Dedifferentiated amniotic fluid mesenchymal stem cell (primary cell): ENCODE data around the gene GNAI2.

Experiments
- DNase-seq: peaks from one replicate; pipeline ENCODE4 v3.0.0-alpha.2; 2016; ENCODE audit errors: extremely low spot score

Gene GNAI2

DNA sequence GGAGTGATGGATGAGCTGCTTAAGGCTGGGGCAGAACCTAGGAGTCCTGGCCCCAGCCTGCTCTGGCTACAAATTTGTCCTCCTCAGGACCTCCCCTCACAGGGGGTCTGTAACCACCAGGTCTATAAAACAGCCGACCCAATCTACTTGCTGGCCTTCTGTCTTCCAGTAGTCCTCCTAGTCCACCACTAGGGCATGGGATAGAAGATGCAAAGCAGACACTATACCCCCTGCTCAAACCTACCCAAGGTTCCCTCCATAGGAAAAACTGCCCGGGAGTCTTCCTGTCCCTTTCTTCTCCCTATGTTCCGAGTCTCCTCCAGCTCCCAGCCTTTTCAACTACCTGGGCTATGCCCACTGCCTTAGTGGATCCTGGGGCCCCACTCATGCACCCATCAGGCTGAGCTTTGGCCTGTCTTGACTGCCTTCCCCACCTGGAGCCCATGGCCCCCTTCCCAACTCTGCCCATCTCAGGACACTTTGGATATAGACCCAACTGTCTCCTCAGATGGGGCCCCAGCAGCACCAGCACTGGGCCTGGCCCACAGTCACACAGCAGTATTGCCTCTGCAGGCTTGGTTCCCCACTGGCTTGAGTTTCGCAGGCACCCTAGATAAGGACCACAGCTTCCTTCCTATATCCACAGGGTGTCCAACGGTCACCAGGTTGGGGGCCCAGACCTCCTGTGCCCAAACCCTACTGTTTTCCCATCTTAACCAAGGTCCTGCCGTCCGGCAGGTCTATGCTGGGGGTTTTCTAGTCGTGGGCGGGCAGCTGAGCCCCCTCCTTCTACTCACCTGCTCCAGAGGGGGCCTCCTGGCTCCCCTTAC, 62.1 kb downstream of the GNAI2 start:
- DNase-seq, result peak; percentile 11

DNA sequence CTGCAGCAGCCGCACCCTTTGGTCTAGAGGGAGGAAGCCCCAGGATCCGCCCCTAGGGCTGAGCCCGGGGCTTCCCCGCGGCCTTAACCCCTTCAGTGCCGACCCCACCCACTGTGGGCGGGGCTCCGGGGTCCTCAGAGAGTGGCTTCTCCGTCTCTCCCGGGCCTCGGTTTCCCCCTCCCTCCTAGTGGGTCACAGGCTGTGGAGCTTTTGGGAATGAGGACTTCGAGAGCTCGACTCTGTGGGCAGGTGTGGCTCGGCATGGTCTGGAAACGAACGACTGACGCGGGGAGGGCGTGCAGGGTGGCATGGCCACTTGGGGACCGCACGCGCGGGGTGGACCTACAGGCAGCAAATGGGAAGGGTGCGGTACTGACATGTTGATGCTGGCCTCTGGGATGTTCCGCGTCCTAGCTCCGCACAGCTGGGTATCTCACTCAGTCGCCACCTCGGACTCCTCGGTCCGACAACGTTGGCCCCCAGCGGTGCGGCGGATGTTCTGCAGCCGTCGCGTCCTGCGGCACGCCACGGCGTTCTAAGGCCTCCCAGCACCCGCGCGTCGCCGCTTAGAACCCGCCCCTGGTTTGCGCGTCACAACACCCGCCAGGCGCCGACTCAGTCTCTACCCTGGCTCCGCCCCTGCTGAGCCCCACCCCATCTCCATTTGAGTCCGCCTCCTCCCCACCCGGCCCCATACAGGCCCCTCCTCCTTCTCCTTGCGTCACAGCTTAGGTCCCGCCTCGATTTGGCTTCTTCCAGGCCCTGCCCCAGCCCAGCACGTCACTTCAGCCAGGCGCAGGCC, 63.0 kb downstream of the GNAI2 start, which contains the start of the genes HYAL3 and NAA80:
Gene HYAL3, minus strand, starts transcription at position 570 of the 802 bp plus-strand sequence. CDS start 3,803 bp downstream, outside the sequence.
Gene NAA80, minus strand, starts transcription at position 570 of the 802 bp plus-strand sequence. CDS start 1,942 bp downstream, outside the sequence.
- peak; percentile 99 for DNase-seq

DNA sequence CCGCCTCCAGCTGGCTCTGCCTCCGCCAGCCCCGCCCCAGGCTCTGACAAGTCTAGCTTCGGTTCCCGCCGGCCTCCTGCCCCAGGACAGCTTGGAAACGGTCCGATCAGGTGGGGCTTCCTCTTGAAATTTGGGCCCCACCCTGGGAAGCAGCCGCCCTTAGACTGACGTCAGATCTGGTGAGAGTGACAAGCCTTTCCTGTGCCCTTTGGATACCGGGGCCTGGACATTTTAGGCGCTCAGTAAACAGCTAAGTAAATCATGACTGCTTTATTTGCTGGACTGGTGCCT, 63.6 kb downstream of the GNAI2 start:
- DNase-seq, result no peak

DNA sequence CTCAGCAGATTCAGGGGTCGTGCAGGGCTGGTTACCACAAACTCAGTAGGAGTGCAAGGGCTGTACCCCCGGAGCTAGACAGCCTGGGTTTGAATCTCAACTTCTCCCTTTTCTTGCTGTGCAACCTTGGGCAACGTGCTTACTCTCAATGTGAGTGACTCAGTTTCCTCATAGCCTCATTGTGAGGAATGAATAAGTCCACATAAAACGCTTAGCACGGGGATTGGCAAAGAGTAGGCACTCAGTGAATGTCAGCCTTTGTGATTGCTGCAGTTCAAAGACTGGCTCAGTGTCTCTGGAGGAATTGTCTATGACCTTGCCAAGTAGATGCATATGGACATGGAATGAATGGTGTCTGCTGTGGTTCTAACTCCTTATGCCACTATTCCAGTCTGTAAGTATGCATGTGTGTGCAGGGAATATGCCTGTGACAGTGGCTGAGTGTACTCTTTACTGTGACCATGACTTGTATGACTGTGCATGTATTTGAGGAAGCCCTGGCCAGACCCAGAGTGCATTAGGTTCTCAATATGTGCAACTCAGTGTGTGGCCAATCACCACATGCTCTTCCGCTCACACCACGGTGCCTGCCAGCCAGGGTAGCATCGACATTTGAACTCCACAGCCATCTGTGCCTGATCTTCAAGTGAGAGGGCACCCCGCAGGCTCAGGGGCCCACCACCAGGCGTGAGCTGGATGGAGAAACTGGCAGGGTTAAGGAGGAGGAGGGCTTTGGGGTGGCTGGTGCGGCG, 64.1 kb downstream of the GNAI2 start:
- DNase-seq, result peak; percentile 40

DNA sequence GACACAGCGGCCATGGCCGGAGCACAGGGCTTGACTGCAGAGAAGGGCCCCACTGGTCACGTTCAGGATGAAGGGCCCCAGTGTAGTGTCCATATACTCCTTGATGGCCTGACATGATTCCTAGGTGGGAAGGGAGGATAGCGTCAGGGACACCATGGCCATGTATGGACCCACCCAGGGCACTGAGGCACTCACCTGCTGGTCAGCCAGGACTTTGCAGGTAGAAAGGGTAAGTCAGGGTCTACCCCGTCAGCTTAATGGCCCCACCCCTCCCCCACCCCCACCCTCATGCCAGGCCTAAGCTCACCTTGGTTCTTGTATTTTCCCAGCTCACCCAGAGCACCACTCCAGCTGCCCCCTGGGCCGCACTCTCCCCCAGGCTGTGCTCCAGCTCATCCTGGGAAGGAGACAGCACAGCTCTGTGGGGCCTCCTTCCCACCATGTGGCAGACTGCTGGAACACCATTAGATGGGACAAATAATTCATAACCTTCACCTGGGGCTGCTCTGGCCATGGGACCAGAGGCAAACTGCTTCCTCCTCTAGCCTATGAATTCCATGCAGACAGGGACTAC, 64.8 kb downstream of the GNAI2 start:
- peak; percentile 8 for DNase-seq

DNA sequence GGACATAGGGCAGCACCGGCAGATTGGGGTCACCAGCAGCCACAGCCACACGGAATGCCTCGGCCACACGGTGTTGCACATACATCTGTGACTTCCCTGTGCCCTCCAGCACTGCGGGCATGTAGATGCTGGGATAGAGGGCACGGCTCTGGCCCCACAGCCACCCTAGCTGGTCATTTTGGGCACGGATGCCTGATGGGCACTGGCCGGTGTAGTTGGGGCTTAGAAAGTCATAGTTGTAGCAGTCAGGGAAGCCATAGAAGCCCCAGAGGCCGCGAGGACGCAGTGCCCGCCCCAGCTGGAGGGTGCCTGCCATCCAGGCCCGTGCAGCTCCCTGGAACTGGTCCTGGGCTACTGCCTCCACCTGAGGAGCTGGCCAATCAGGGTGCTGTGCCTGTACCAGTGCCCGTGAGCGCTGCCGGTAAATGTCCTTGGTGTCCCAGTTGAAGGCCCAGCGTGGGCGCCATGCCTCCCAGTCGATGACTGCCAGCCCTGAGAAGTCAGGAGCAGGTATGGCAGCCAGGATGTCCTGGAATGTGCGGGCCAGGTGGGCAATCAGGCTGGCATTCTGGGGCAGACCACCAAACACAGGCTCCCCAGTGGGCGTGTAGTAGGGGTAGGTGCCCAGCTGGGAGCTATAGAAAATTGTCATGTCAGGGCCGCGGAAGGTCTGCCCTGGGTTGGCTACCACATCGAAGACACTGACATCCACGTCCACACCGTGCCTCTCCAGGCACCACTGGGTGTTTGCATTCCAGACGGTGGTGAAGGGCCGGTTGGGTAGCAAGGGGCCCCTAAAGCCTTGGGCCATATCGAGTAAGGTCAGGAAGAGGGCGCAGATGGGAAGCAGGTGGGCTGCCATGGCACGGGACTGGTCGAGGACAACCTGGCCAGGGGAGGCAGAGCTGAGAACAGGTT, 66.3 kb downstream of the GNAI2 start:
- DNase-seq, result peak; percentile 7

DNA sequence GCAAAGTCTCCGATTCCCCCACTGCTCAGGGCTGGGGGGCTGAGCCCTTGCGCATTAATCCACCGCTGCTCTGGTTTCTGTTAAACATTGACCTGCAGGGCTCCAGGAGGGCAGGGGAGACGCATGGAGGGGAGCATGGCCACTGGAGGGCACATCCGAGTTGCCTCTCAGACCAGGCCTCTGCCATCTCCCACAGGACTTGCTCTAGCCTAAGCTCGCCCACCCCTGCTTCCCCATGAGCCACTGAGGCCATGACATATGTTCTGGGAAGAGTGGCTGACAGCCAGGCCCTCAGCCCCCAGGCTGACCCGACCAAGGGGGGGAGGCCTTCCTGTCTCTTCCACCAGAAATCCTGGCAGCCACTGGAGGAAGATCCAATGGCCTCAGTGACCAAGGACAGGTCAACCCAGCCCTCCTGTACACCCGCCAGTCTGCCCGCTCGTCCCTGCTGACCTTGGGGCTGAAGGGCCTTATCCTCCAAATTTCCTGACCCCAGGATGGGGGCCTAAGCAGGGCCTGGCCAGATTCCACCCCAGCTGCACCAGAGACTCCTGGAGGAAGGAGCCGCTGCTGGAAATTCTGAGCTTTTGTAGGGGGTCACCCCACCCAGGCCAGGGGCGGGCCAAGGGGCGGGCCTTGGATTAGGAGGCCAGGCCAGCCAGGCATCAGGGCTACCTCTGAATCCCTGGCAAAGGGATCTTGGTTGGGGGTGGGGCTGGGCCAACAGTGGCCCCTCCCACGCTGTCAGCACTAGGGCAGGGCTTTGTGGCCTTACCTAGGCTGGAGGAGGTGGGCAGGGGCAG, 67.2 kb downstream of the GNAI2 start, which contains the start of gene HYAL1:
Gene HYAL1, minus strand, starts transcription at position 562 of the 803 bp plus-strand sequence. CDS start 618 bp downstream, outside the sequence.
- peak; percentile 8 for DNase-seq

DNA sequence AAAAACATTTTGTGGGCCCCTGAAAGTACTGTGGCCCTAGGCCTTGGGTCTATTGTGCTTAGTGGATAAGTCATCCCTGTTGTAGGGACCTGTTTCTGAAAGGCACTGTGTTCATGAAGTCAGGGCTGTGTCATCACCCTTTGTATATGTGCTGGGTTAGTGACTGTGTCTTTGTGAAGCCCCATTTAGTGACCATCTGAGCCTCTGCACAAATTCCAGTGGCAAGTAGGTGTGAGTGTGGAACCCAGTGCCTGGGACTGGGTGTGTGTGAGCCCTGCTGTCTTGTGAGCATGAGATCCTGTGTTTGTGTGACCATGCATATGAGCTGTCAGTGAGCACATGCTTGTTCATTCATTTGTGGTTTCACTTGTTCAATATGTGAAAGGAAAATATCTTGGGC, 68.6 kb downstream of the GNAI2 start:
- no peak for DNase-seq
